PC-3 (cell line): ENCODE results near the gene PITX1.

Experiments used
- CTCF ChIP-seq: fragments of 300-600 bp; sonication (generic); conservative IDR thresholded peaks from 2 replicates; pipeline ENCODE4 v1.5.1; 2017; ENCODE audit warnings: antibody characterized with exemption, low read depth, mild to moderate bottlenecking, low read length
- EZH2 ChIP-seq: fragments of 300-600 bp; sonication (generic); IDR thresholded peaks from one replicate; pipeline ENCODE4 v1.6.1; 2017; ENCODE audit warnings: antibody characterized with exemption, mild to moderate bottlenecking, low read length; ENCODE audit not compliant: unreplicated experiment

GRCh38 chr5:135052511-135053145 is 18.6 kb upstream of the PITX1 start:
- TF ChIP-seq CTCF (no peak), EZH2 (no peak)
